ENCODE measurements around the gene XG.

XG gene

DNA sequence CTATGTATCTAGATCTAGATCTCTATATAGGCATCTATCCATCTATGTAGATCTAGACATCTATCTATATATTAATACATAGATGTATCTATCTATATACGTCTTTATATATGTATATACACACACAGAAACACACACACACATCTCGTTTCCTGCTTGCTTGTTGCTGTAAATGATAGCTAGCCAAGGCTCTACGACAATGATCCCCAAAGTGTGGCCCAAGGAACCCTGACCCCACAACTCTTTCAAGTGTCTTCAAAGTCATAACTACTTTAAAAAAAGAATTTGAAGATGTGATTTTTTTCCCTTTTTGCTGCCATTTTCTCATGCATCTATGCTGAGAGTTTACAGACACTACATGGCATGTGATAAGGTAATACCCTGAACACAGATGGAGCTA, 105.7 kb downstream of the XG start:
- H3K4me3 ChIP-seq: no peak overlapping the region
- intact Hi-C loops (cut with DNase I; ENCODE audit: low total_unique reads): no loop called here
- TF ChIP-seq, protein P1, sequence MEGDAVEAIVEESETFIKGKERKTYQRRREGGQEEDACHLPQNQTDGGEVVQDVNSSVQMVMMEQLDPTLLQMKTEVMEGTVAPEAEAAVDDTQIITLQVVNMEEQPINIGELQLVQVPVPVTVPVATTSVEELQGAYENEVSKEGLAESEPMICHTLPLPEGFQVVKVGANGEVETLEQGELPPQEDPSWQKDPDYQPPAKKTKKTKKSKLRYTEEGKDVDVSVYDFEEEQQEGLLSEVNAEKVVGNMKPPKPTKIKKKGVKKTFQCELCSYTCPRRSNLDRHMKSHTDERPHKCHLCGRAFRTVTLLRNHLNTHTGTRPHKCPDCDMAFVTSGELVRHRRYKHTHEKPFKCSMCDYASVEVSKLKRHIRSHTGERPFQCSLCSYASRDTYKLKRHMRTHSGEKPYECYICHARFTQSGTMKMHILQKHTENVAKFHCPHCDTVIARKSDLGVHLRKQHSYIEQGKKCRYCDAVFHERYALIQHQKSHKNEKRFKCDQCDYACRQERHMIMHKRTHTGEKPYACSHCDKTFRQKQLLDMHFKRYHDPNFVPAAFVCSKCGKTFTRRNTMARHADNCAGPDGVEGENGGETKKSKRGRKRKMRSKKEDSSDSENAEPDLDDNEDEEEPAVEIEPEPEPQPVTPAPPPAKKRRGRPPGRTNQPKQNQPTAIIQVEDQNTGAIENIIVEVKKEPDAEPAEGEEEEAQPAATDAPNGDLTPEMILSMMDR (IDR thresholded peaks at IDR 0.05): no peak
- no peaks in the 10 kb centered on the region for H3K36me3 ChIP-seq
- H3K9me3 ChIP-seq: no peaks in the 10 kb centered on the region
- no peak overlapping the region for H3K27ac ChIP-seq
- no peak for DNase-seq
- H3K4me1 ChIP-seq: no peaks in the 10 kb centered on the region
- H3K27me3 ChIP-seq: no peaks in the 10 kb centered on the region

DNA sequence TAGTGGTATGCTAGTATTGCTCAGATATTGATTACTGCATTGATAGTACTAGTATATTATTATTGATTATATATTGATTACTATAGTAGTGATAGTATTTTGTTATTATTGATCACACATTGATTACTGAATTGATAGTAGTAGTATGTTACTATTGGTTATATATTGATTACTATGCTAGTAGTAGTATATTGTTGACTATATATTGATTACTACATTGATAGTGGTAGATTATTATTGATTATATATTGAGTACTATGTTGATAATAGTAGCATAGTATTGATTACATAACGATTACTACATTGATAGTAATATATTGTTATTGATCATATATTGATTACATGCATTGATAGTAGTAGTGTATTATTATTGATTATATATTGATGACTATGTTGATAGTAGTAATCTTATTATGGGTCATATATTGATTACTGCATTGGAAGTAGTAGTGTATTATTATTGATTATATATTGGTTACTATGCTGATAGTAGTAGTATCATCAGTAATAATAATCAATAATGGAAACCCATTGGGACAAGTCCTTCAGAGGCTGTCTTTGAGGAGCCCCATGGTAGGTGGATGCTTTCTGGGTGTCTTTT, 107.5 kb downstream of the XG start:
- intact Hi-C loops (cut with DNase I; ENCODE audit: low total_unique reads): no loop called here
- TF ChIP-seq, protein P1 (IDR thresholded peaks at IDR 0.05): no peak

DNA sequence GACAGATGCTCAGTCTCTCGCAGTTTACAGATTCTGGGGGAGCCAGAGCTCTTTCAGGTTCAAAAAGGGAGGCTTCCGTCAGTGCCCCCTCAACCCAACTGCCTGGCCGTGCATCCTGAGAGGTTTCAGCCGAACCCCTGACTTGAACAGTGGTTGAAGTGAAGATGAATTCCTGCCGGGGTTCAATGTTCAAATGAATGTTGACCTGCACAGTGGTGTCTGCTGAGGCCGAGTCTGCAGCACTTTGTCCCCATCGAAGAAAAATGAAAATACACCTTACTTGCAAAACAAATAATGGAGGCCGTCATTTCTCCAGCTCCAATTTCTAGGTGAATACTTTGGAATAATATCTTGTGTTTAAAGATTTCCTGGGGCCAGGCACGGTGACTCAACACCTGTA, 110.6 kb downstream of the XG start:
- no peak for DNase-seq
- Histone ChIP-seq H3K4me1 (no peaks in the 10 kb centered on the region), H3K9me3 (no peaks in the 10 kb centered on the region), H3K27me3 (no peaks in the 10 kb centered on the region), H3K4me3 (no peak overlapping the region), H3K27ac (no peak overlapping the region), H3K36me3 (no peaks in the 10 kb centered on the region)
- TF ChIP-seq, protein P1 (IDR thresholded peaks at IDR 0.05): no peak
- intact Hi-C loops (cut with DNase I; ENCODE audit: low total_unique reads): no loop called here

More for the DNA sequence above, 107.5 kb downstream of the XG start:
- H3K4me1 ChIP-seq: no peaks in the 10 kb centered on the region
- no peaks in the 10 kb centered on the region for H3K27me3 ChIP-seq
- DNase-seq: no peak
- no peaks in the 10 kb centered on the region for H3K36me3 ChIP-seq
- H3K4me3 ChIP-seq: no peak overlapping the region
- H3K9me3 ChIP-seq: no peaks in the 10 kb centered on the region
- H3K27ac ChIP-seq: no peak overlapping the region

DNA sequence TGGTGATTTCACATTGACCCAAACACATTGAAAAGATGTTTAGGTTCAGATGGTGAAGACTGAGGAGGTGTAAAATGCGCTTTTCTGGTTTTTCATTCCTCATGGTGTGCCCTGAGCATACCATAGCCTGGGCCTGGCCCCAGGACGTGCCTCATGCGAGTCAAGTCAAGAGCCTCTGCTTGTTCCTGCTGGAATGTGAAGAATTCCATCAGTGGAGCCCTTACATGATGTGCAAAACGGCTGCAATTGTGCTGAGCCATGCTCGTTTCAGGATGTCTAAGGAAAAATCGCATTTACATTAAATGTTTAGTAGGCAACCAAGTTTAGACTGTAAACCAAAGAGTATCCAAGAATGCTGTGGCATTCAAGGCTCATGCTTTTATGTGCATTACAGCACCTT, 111.8 kb downstream of the XG start:
- Histone ChIP-seq H3K4me1 (no peaks in the 10 kb centered on the region), H3K4me3 (no peak overlapping the region), H3K36me3 (no peaks in the 10 kb centered on the region), H3K9me3 (no peaks in the 10 kb centered on the region), H3K27me3 (no peaks in the 10 kb centered on the region), H3K27ac (no peak overlapping the region)
- intact Hi-C loops (cut with DNase I; ENCODE audit: low total_unique reads): no loop called here
- TF ChIP-seq, protein P1 (IDR thresholded peaks at IDR 0.05): no peak
- no peak for DNase-seq

All from tibial artery (tissue), 4 donors.